GM12891 (cell line): ENCODE measurements around the gene S1PR1. TPM values are rescaled to one million over a fixed set of nuclear protein-coding genes. Genes with fewer than 3 reads are reported as not detected.
"Not testable (repeated sequence)": the region's sequence is repeated elsewhere in the genome, so short reads cannot be mapped to it uniquely, and the experiment has no call there.

Experiments used
- DNase-seq: peaks from one replicate; pipeline ENCODE4 v3.0.0; 2011; ENCODE audit warnings: low spot score; ENCODE audit not compliant: insufficient read length
- FAIRE-seq: peaks from 2 replicates; lab custom pipeline; 2011; peaks lifted over from hg19 to GRCh38; lab: Jason Lieb, UNC
- PAX5 ChIP-seq: IDR thresholded peaks from 2 replicates; pipeline ENCODE4 v1.6.1; 2011; ENCODE audit warnings: low read length, moderate library complexity, mild to moderate bottlenecking; ENCODE audit not compliant: insufficient read depth, severe bottlenecking
- POLR2A ChIP-seq: IDR thresholded peaks from 2 replicates; pipeline ENCODE4 v1.6.1; 2011; ENCODE audit warnings: low read depth, low read length, control low read depth
- POLR2AphosphoS5 ChIP-seq: IDR thresholded peaks from 2 replicates; pipeline ENCODE4 v1.6.1; 2011; ENCODE audit warnings: low read depth, low read length, control low read depth
- POU2F2 ChIP-seq: IDR thresholded peaks from 2 replicates; pipeline ENCODE4 v1.6.1; 2011; ENCODE audit warnings: low read depth, mild to moderate bottlenecking, control low read depth, low read length, moderate library complexity
- SPI1 ChIP-seq: IDR thresholded peaks from 2 replicates; pipeline ENCODE4 v1.6.1; 2011; ENCODE audit warnings: low read depth, low read length, control low read depth
- TAF1 ChIP-seq: IDR thresholded peaks from 2 replicates; pipeline ENCODE4 v1.6.1; 2011; ENCODE audit warnings: low read depth, low read length, control low read depth
- polyA plus RNA-seq: library from polyadenylated mRNA; unstranded; fragments of >200 nt; gene quantifications from one replicate; pipeline ENCODE4 v1.2.1, GENCODE V29; 2012; ENCODE audit warnings: low read depth, missing spikeins, inconsistent platforms; ENCODE audit not compliant: missing spikeins

Gene S1PR1
- 11.5 TPM for polyA plus RNA-seq

DNA sequence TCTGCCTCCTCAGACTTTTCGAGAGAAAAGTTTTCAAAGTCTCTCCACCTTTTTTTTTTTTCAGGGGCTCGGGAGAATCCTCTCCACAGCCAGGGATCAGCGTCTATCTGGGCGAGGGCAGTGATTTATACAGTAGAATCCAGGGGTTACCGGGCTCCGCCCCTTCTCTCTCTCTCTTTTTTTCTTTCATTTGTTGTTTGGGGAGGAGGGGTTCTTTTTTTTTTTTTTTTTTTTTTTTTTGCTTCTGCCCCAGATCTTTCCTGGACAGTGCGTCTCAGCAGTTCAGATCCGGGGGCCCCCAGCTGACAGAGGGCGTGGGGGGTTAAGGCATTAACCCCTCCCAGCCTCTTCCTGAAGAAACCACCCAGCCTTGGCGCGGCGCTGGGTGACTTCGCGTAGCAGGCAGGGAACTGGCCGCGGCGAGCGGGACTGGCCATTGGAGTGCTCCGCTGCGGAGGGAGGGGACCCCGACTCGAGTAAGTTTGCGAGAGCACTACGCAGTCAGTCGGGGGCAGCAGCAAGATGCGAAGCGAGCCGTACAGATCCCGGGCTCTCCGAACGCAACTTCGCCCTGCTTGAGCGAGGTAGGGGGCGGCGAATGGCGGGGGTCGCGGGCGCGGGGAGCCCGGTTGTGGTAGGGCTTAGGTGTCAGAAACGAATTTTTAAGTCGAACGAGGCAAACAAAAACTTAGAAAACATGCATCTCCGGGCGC, at the start of gene S1PR1:
TSS of gene S1PR1 (plus strand) at position 504 of the 713 bp plus-strand sequence. CDS start 1,966 bp downstream, outside the sequence.
- DNase-seq (no peak), FAIRE-seq (peak; percentile 62)
- no peak for TF ChIP-seq SPI1
- TF ChIP-seq POLR2AphosphoS5 = peak; percentile 7
- peak; percentile 37 for TF ChIP-seq TAF1
- TF ChIP-seq POLR2A = peak; percentile 20; the same call in 1 of the 2 replicates
- no peak for TF ChIP-seq POU2F2
- TF ChIP-seq PAX5 = no peak

DNA sequence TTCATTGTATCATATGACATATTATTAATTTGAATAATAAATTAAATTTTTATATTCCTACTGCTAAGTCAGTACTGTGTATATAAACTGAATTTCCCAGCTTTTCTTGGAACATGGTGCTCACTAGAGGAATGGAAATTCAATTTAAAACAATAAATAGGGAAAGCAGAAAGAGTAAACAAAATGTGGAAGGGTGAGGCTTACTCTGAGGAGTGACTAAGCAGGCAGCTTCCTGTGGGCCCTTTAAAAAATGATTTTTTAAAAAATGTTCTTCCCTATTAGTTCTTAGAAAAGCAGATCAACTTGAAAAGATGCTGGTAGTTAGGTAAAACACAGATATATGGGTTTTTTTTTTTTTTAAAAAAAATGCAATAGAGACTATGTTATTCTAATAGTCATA, 49.5 kb upstream of the S1PR1 start:
- DNase-seq = no peak
- TF ChIP-seq POLR2A = no peak
- no peak for TF ChIP-seq POU2F2
- TF ChIP-seq POLR2AphosphoS5 = no peak
- TF ChIP-seq TAF1 = no peak
- TF ChIP-seq PAX5 = no peak
- TF ChIP-seq SPI1 = no peak
- FAIRE-seq = no peak

DNA sequence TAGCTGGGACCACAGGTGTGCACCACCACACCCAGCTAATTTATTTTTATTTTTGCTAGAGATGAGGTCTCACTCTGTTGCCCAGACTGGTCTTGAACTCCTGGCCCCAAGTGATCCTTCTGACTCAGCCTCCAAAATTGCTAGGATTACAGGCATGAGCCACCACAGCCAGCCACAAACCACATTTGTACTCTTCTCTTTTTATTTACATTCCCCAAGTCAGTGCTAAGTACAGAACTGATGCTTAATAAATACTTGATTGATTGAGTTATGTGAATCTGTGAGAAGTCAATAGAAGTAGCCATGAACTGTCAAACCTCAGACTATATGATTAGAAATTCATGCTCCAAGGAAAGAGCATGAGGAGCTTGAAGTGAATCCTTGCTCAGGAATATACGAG, 48.5 kb upstream of the S1PR1 start:
- FAIRE-seq (peak; percentile 33), DNase-seq (no peak)
- TF ChIP-seq TAF1 (no peak), POLR2A (no peak), PAX5 (no peak), POU2F2 (no peak), SPI1 (no peak), POLR2AphosphoS5 (no peak)

DNA sequence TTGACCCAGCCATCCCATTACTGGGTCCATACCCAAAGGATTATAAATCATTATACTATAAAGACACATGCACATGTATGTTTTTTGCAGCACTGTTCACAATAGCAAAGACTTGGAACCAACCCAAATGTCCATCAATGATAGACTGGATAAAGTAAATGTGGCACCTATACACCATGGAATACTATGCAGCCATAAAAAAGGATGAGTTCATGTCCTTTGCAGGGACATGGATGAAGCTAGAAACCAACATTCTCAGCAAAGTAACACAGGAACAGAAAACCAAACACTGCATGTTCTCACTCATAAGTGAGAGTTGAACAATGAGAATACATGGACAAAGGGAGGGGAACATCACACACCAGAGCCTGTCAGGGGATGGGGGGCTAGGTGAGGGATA, 47.9 kb upstream of the S1PR1 start:
- DNase-seq, FAIRE-seq: not testable (repeated sequence)

DNA sequence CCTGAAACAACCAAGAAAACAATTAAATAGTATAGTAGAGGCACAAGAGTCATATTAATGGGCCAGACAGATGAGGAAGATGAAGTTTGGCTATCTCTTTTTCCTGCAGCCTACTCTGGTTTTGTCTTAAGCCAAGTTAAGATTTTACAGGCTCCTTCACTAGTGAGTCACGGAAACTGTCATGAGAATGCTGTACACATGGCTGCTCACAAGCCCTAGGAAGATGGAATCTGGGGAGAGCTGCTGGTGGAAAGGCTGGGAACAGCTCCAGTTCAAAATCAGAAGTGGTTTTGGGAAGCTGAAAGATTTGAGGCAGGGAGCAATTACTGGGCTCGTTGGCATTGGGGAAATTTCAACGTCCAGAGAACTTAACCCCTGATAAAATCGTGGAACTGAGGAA, 46.4 kb upstream of the S1PR1 start:
- TF ChIP-seq POU2F2 (no peak), SPI1 (no peak), TAF1 (no peak), POLR2AphosphoS5 (no peak), PAX5 (no peak), POLR2A (no peak)
- no peak for DNase-seq
- no peak for FAIRE-seq

DNA sequence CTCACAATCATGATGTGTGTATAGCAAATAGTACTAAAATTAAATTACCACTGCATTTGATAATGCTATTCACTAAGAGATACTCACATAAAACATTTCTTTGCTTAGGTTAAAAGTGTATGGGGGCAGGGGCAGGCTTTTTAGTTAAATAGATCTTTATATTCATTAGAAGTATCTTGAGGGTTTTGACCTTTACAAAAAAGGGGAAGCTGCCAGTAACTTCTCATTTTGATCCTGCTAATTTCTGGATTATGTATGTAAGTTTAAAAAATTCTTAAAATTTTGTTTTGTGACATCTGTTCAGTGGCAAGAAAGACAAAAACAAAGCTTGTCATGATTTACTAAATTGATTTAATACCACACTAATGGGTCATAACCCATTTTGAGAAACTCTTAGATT, 45.8 kb upstream of the S1PR1 start:
- TF ChIP-seq SPI1 (no peak), PAX5 (no peak), POLR2AphosphoS5 (no peak), TAF1 (no peak), POU2F2 (no peak), POLR2A (no peak)
- FAIRE-seq (no peak), DNase-seq (no peak)

DNA sequence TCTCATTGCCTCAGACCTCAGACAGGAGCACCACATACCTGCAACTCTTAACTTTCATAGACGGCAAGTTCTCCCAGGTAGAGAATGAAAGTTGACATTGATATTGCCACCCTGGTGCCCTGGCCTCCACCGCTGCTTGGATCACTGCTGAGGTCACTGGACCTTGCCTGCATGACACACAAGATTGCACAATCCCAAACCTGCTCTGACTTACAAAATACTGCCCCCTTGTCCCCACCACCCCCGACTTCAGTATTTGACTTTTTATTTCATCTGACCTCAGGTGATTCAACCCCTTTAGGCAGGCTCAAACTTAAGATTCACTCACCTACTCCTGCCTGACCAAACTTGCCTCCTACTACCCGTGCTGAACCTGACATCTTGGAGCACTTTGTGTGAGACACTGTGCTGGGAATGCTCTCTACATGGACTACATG, 43.1 kb upstream of the S1PR1 start:
- peak; percentile 9 for FAIRE-seq
- TF ChIP-seq POLR2AphosphoS5 (no peak), SPI1 (no peak), PAX5 (no peak)
- no peak for DNase-seq

DNA sequence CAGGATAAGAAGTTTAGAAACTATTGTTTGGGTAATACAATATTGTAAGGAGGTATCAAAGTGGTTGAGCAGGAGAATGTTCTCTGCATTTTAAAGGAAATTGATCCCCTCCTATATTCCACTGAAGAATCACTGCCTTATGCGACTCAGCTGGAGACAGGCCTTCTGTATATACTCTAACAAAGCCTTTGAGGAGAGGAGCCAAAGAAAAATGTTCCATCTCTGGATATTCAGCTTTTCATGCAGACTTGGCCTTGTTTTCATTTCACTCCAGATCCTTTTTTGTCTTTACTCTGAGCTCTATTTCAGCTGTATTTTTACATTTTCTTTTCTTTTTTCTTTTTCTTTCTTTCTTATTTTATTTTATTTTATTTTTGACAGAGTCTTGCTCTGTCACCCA, 42.1 kb upstream of the S1PR1 start:
- TF ChIP-seq TAF1 (no peak), POU2F2 (no peak), PAX5 (no peak)
- DNase-seq (no peak), FAIRE-seq (no peak)

DNA sequence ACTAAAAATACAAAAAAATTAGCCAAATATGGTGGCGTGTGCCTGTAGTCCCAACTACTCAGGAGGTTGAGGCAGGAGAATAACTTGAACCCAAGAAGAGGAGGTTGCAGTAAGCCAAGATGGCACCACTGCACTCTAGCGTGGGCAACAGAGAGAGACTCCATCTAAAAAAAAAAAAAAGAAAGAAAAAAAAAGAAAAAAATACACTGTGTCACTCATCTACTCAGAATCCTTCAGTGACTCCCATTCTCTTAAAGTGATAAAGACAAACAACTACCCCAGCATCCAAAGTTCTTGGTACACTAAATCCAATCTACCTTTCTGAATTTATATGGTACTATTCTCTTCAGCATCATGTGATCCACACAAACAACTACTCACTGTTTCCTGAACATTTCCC, 40.2 kb upstream of the S1PR1 start:
- DNase-seq (no peak), FAIRE-seq (no peak)
- TF ChIP-seq TAF1 = no peak
- no peak for TF ChIP-seq SPI1
- no peak for TF ChIP-seq POU2F2
- no peak for TF ChIP-seq POLR2A
- TF ChIP-seq POLR2AphosphoS5 = no peak
- no peak for TF ChIP-seq PAX5

DNA sequence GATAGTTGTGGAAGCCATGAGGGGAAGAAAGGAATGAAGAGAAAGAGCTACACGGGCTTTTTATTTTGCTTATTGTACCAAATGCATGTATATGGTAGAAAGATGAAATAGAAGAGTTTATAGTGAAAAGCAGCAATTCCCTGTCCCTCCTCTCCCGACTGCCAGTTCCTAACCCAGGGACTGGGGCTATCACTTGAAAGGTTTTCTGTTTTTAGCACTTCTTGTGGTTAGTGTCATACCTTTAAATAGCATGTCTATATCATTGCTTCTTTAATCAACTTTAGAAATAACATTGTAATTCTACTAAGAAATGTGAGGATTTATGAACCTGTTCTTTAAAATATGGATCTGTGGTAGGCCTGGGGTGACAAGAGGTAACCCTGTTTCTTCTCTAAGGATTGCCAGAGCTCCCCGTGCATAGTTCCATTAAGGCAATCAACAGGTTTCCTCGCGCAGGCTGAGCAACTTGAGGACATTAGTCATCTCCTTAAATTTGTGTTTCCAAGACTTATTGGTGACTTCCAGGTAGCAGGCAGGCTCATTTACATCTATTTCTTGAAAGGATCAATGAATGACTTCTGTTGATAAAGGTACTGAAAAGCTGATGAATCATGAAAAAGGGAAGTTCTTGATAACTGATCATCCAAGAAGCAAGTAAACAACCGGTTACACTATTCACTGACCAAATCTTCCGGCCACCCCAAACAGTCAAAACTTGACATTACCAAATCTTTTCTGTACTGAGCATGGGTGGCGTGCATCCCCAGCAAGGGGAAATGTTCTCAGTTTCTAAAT, 37.8 kb upstream of the S1PR1 start:
- TF ChIP-seq POLR2A (no peak), POU2F2 (peak; percentile 75), PAX5 (peak; percentile 75), SPI1 (peak; percentile 67), POLR2AphosphoS5 (no peak), TAF1 (no peak)
- no peak for DNase-seq
- peak; percentile 71 for FAIRE-seq
